ENCODE results near the gene NECAB3.

NECAB3 gene

DNA sequence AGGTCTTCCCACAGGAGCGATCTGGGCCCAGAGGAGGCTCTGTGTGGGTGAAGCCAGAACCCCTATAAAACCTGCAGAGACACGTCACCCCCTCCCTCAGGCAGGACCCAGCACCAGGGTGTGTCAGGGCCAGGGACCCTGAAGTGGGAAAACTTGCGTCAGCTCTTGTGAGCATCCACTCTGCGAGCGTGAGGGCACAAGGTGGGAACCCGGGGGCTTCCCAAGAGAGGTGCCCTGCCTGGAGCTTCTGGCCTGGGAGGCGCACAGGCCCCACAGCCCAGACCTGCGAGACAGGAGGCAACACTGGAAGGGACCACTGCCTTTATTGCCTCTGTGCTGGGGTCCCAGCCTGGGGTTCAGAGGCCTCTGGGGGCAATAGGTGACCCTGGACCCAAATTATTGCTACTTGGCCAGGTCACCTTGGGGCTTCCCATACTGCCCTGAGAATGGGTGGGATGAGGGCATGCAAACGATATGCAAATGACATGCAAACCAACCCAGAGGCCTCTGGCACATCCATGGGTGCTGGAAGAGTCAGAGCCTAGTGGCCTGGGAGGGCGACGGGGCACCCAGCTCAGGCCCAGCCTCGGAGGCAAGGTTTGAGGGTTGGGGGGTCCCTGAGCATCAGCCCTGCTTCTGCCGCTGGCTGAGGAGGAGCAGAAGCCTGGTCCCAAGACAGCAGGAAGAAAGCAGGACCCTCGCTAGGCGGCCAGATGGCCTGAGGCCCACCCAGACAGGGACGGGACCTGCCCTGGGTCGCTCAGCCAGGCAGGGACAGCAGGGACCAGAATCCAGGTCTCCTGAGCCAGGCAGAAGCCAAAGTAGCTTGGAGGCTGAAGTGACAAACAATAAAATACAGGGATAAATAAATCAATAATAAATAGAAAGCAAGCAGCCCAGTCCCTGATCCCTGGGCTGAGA lies 17.2 kb downstream of the NECAB3 start:
- TF ChIP-seq, protein P1, sequence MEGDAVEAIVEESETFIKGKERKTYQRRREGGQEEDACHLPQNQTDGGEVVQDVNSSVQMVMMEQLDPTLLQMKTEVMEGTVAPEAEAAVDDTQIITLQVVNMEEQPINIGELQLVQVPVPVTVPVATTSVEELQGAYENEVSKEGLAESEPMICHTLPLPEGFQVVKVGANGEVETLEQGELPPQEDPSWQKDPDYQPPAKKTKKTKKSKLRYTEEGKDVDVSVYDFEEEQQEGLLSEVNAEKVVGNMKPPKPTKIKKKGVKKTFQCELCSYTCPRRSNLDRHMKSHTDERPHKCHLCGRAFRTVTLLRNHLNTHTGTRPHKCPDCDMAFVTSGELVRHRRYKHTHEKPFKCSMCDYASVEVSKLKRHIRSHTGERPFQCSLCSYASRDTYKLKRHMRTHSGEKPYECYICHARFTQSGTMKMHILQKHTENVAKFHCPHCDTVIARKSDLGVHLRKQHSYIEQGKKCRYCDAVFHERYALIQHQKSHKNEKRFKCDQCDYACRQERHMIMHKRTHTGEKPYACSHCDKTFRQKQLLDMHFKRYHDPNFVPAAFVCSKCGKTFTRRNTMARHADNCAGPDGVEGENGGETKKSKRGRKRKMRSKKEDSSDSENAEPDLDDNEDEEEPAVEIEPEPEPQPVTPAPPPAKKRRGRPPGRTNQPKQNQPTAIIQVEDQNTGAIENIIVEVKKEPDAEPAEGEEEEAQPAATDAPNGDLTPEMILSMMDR (IDR thresholded peaks at IDR 0.05) = no peak

- TF ChIP-seq, protein P1 (IDR thresholded peaks at IDR 0.05) = no peak
Measured at GRCh38 chr20:33656010-33656782, 18.0 kb downstream of the NECAB3 start.

- TF ChIP-seq, protein P1 (IDR thresholded peaks at IDR 0.05) = no peak
Measured at GRCh38 chr20:33655164-33655563, 19.1 kb downstream of the NECAB3 start.

GRCh38 chr20:33654680-33655161 lies 19.5 kb downstream of the NECAB3 start:
- TF ChIP-seq, protein P1 (IDR thresholded peaks at IDR 0.05) = no peak

DNA sequence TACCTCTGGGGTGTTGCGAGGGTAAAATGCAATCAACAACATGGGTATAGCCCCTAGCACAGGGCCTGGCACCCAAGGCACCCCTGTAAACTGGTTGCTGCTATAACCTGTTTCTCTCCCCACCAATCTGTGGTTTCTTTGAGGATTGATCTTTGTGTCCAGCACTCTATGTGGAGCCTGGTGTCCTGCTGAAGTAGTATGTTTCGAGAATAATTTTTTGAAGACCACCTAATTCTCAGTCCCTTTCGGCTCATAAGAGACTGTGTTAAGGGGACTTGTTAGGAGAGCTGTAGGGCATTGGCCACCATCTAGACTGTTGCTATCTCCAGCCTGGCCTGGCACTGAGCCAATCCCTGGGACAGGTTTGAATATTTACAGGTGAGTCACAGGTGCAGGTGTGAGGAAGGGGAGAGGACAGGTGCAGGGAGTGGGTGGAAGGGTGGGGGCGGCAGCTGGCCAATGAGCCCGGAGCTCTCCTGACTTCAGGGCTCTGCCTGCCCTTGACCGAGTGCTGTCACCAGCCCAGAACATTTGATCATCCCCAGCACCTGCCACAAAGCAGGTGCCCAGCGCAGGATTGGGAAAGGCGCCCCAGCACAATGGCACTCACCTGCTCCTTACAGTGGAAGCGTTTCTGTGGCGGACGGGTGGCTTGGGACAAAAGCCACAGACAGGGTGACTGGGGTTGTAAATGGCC lies 20.2 kb downstream of the NECAB3 start:
- TF ChIP-seq, protein P1 (IDR thresholded peaks at IDR 0.05) = no peak

- TF ChIP-seq, protein P1 (IDR thresholded peaks at IDR 0.05) = peak; percentile 77
Measured at GRCh38 chr20:33653218-33653899, 20.9 kb downstream of the NECAB3 start.

All from LNCAP (cell line).